CD4-positive, alpha-beta T cell treated with Interleukin-15 for 4 hours (primary cell): ENCODE measurements around the gene SLC44A4.
"Not testable (repeated sequence)": the region's sequence is repeated elsewhere in the genome, so short reads cannot be mapped to it uniquely, and the experiment has no call there.

Experiments
- DNase-seq: peaks from one replicate; pipeline ENCODE4 v3.0.0-alpha.2; 2020; ENCODE audit warnings: low spot score

Gene SLC44A4

DNA sequence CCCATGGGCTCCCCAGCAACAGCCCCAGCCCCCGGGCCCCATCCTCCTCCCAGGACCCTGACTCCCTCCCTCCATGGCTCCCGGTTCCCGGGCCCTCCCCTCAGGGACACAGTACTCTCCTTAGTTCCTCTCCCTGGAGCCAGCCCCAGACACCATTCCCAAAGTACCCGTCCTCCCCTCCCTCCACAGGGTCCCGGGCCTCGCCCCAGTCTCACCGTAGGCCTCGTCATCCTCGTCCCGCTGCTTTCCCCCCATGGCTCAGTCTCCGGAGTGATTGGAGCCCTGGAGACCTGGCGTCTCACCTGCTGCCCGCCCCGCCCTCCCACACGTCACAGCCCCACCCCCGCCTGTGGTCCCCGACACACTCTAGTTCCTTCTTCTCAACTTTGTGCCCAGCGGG lies at the start of gene SLC44A4:
Gene SLC44A4 (minus strand): TSS at position 272 of the 400 bp plus-strand sequence. CDS start 17 bp downstream, at position 255.
- no peak for DNase-seq

DNA sequence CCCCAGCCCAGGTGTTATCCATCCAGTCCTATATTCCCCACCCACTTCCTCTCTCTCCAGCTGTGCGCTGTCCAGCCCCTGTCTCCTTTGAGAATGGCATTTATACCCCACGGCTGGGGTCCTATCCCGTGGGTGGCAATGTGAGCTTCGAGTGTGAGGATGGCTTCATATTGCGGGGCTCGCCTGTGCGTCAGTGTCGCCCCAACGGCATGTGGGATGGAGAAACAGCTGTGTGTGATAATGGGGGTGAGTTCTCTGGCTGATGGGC lies 49.8 kb upstream of the SLC44A4 start:
- DNase-seq: no peak

DNA sequence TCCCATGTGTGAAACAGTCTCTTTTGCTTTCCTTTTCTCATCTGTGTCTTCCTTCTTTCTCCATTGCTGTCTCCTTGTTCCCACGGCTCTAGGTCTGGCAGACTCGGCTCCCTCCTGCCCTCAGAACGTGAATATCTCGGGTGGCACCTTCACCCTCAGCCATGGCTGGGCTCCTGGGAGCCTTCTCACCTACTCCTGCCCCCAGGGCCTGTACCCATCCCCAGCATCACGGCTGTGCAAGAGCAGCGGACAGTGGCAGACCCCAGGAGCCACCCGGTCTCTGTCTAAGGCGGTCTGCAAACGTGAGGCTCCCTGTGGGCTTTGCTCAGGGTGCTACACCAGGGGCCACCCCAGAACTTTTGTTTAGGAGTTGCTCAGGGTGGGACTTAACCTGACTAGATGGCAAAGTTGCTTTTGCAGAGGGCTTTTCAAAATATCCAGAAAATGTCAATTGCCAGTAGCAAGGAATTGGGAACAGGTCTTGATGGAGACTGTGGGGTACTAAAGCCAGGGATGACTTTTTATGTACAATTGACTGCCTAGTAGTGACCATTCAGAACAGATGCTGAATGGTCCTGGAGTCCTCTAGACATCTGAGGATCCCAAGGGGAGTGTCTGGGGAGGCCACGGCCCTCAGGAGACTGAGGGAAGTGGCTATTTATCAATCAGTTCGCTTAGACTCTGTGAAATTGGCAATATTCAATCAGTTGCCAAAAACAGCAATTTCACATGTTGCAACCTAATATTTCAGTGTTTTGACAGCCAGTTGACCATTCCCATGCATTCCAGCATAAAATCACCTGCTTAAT lies 49.3 kb upstream of the SLC44A4 start:
- no peak for DNase-seq

DNA sequence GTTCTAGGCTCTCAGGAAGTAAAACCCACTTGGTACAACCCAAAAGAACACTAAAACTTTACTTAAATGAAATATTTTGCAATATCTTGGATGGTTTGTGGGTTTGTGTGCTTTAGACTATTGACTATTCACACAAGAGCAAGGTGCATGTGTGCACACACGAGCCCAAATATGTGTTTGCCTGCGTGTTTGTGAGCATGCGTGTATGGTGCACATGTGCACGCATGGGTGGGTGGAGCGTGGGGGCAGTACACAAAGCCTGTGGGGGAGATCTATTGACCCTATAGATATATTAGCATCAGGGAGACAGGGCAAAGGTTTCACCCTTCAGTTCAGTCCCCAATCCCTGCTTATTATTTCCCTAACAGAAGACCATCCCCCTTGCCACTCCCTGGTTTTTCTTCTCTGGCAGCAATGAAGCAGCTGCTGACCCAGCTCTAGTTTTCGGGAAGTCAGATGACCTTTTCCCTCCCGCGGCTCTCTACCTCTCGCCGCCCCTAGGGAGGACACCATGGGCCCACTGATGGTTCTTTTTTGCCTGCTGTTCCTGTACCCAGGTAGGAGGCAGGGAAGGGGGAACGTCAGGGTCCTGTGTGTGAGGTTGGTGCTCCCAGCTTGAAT lies 48.6 kb upstream of the SLC44A4 start, which contains the start of gene C2:
Gene C2 (plus strand): TSS at position 476 of the 621 bp plus-strand sequence. CDS start 36 bp downstream, at position 512.
- no peak for DNase-seq

DNA sequence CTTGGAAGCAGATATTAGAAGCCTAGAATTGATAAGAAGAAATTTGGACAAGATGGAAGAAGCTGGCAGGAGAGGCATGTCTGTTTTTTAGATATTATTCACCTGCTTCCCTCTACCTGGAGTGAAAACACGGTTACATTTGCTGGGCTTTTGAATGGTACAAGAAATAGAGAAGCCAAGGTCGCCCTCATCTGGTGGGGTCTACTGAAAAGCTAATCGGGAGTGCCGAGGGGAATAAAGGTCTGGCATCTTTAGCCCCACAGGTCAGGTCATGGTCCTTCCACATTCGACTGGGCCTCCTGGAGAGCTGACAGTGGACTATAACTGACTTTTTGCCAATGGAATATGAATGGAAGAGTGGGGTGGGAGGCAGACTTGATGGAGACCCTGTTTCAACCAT lies 44.1 kb upstream of the SLC44A4 start:
- DNase-seq: no peak

DNA sequence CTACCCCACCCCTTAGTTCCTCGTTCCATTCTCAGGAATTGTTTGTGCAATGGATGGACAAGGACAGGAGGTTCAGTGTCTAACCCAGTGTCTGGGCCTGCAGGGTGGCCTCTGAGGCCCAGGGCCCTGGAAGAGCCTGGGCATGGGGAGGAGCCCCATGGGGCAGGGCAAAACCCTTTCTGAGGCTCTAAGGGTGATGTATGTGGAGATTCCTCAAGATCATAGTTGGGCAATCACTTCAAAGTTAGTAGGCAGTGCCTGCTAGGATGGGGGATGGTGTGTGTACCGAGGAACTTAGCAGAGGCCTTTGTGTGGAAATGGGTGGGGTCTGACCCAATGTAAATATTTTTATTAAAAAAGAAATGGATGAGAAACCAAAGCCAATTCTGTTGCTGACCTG lies 42.0 kb upstream of the SLC44A4 start:
- no peak for DNase-seq

DNA sequence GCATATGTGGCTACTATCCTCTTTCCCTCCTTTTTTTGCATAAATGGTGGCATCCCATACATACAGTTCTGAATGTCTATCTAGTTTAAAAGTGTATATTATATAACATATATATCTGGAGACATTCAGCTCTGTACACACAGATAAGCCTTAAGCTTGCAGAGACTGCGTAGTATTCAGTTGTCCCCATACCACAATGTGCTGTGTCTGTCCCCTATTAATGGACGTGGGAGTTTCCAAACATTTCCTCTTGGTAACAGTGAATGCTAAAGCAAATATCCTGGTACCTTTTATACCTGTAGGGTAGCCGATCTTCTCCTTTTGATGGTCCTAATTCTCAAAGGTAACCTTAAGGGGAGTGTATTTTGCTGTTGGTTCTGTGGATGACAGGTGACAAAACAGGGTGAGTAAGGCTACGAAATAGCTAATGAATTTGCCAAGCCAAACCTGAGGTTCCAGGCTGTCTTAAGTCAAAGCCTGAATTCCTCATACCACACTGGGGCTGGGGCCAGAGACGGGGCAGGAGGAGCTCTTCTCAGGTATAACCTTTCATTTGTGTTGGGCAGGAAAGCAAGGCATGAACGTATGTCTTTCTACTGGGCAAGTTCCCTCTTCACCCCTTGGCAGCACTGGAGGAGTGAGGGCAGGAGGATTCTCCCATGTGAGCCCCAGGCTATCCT lies 41.0 kb upstream of the SLC44A4 start:
- DNase-seq: no peak

DNA sequence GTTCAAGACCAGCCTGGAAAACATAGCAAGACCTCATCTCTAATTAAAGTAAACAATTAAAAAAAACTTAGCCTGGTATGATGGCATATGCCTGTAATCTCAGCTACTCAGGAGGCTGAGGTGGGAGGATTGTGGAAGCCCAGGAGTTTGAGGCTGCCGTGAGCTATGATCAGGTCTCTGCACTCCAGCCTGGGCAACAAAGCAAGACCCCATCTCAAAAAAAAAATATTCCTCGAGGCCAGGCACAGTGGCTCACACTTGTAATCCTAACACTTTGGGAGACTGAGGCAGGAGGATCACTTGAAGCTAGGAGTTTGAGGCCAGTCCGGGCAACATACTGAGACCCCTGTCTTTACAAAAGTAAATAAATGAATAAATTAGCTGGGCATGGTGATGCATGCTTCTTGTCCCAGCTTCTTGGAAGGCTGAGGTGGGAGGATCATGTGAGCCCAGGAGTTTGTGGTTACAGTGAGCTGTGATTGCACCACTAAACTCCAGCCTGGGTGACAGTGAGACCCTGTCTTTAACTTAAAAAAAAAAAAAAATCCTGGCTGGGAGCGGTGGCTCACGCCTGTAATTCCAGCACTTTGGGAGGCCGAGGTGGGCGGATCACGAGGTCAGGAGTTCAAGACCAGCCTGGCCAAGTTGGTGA lies 39.4 kb upstream of the SLC44A4 start:
- DNase-seq: no peak

DNA sequence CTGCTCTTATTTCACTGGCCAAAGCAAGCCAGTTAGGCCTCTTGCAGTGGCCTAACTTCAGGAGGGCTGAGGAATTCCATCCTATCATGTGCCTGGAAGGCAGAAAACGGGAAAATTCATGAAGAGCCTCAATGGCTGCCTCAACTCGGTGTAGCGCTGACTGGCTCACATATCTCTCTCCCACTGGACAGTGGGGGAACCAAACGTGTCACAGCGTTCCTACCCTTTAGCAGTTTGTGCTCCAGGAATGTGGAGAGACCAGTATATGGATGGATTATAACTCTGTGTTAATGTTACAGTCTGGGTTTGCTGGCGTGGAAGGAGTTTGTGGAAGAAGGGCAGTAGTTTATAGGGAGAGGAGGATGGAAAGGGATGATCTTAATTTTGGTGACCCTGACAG lies 37.0 kb upstream of the SLC44A4 start:
- DNase-seq: no peak

DNA sequence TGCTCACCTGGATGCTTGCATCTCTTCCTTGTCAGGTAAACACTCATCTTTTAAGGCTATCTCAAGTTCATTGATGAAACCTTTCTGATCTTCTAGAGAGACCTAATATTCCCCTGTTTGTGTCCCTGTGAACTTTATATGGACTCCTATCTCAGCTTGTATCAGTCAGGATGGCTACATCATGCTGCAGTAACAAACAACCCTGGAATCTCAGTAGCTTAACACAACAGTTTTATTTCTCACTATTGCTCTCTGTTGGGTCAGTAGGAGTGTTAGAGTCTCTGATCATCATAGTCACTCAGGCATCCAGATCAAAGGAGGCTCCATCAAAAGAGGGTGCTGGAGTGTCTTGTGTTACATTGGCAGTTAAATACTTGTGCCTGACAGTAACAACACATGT lies 36.6 kb upstream of the SLC44A4 start:
- DNase-seq: no peak

DNA sequence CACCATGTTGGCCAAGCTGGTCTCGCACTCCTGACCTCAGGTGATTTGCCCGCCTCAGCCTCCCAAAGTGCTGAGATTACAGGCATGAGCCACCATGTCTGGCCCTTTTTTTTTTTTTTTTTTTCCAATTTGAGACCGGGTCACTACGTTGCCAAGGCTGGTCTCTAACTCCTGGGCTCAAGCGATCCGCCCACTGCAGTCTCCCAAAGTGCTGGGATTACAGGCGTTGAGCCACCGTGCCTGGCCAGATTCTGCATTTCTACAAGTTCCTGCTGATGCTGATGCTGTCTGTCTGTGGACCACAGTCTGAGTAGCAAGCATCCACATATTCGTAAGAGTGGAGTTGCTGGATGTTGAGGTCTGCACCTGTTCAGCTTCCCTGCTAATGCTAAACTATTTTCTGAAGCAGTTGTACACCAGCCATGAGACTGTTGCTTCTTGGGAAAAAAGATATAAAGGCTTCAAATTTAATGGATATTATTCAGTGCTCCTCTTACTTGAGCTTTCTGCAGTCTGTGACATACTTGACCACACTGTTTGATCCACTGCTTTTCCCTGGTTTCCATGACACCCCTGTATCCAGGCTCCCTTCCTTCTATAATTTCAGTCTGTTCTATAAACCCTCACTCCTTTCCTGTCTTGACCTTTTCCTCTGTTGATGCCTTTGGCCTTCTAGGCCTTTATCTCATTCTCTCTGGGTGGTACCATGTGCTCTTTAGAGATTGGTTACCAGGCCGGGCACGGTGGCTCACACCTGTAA lies 33.2 kb upstream of the SLC44A4 start:
- DNase-seq: no peak

DNA sequence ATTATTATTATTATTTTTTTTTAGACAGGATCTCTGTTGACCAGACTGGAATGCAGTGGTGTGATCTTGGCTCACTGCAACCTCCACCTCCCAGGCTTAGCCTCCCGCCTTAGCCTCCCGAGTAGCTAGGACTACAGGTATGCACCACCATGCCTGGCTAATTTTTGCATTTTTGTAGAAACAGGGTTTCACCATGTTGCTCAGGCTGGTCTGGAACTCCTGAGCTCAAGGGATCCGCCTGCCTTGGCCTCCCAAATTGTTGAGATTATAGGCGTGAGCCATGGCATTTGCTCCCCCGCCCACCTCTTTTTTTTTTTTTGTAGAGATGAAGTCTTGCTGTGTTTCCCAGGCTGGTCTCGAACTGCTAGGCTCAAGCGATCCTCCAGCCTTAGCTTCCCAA lies 30.5 kb upstream of the SLC44A4 start:
- not testable (repeated sequence) for DNase-seq

DNA sequence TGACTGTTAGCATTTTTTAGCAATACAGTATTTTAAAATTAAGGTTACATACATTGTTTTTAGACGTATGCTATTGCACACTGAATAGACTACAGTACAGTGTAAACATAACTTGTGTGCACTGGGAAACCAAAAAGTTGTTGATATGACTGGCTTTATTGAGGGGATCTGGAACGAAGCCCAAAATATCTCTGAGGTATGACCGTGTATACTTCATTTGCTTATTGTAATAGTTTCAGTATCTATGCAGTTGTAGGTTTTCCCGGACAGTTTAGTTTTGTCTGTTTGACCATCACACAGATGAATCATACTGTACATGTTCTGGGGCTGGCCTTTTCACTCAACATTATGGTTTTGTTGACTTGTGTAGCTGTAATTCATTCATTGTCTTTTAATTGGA lies 30.0 kb upstream of the SLC44A4 start:
- DNase-seq: no peak

DNA sequence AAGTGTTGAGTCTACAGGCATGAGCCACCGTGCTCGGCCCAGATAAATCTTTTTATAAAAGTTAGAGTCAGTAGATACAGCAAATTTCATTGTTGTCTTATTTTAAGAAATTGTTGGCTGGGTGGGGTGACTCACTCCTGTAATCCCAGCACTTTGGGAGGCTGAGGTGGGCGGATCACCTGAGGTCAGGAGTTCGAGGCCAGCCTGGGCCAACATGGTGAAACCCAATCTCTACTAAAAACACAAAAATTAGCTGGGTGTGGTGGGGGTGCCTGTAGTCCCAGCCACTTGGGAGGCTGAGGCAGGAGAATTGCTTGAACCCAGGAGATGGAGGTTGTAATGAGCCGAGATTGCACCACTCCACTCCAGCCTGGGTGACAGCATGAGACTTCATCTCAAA lies 29.5 kb upstream of the SLC44A4 start:
- DNase-seq: not testable (repeated sequence)

DNA sequence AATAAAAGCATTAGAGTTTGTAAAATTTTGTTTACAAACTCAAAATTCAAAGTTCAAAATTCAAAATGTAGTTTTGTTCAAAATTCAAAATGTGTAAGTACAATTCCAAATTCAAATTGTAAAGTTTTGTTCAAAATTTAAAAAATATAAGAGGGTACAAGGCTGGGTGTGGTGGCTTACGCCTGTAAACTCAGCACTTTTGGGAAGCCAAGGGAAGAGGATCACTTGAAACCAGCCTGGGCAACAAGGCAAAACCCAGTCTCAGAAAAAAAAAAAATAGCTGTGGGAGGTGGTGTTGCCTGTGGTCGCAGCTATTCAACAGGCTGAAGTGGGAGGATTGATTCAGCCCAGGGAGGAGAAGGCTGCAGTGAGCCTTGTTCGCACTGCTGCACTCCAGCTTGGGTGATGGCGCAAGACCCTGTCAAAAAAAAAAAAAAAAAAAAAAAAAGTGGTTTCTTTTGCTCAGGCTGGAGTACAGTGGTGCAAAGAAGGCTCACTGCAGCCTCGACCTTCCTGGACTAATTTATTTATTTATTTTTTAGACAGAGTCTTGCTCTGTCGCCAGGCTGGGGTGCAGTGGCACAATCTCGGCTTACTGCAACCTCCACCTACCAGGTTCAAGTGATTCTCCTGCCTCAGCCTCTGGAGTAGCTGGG lies 28.5 kb upstream of the SLC44A4 start:
- DNase-seq: no peak

DNA sequence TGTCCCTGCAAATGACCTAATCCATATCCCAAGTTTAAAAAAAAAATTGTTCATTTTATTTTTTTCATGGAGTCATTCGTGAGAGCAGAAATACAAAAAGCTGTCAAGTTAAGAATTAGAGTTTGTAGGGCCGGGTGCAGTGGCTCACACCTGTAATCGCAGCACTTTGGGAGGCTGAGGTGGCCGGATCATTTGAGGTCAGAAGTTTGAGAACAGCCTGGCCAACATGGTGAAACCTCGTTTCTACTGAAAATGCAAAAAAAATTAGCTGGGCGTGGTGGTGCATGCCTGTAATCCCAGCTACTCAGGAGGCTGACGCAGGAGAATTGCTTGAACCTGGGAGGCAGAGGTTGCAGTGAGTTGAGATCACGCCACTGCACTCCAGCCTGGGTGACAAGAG lies 27.9 kb upstream of the SLC44A4 start:
- not testable (repeated sequence) for DNase-seq

DNA sequence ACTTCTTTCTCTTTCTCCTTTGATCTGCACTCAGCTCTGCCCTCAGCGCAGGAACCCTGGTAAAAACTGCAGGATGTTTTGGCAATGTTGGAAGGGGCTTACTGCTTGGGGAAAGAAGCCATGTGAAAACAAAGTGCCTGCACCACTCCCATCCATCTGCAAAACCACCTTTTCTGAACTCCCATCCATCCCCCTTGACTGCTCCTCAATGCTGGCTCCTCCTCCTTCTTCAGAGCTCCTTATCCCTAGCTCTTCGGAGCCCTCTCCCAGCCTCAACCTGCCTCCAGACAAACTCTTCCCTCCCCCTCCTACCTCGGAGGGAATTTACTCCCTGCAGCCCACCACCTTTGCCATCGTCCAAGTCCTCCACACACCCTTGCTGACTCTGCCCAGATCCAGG lies 27.3 kb upstream of the SLC44A4 start:
- no peak for DNase-seq

DNA sequence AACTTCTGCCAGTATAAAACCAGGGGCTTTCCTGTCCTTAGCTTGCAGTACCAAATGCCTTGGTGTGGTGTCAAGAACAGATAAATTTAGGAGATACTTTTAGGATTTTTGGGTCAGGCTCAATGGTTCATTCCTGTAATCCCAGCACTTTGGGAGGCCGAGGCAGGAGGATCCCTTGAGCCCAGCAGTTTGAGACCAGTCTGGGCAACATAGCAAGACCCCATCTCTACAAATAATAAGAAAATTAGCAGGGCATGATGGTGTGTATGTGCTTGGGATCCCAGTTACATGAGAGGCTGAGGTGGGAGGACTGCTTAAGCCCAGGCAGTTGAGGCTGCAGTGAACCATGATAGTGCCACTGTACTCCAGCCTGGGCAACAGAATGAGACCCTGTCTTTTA lies 26.2 kb upstream of the SLC44A4 start:
- DNase-seq: no peak

DNA sequence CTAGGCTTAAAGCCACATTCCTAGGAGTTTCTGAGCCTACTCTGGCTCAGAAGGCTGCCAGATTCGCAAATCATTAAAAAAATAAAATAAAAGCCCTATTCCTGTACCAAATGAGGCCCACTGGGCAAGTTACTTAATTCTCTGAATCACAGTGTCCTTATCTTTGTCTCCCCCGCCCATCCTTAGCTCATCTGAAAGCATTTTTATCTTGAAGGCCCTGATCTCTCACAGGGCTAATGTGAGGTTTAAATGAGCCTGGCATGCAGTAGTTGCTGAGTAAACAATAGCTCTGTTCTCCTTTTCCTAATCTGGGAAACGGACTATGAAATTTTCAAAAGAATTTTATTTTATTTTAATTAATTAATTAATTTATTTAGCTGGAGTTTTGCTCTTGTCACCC lies 25.2 kb upstream of the SLC44A4 start:
- no peak for DNase-seq

DNA sequence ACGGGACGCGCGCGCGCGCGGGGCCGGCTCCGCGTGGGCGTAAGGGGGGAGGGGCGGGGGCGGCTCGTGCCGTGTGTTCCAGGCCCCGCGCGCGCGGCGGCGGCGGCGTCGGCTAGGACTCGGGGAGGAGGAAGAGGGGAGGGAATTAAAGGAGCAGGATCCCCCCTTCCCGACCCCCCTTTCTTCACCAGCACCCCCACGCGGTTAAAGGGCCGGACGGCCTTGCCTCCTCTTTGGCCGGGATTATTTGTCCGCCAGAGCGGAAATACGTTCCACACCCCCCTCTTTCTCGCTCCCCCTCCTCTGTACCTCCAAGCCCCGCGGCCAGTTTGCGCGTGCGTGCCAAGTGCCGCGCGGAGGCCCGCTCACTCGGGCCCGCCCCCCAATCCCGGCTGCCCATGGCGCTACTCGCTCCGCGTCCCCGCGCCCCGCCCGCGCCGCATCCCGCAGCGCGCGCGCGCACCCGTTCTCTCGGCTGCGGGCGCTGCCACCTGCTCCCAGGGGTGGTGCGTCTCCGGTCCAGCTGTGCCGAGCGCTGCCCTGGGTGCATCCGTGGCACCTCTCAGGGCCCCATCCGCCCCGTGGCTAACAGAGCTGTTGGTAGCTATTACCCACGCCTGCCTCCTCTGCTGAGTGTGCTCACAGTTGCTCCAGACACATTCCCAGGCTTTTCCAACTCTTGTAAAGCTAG lies 23.3 kb upstream of the SLC44A4 start, which contains the start of gene ZBTB12:
Gene ZBTB12 (minus strand): TSS at position 134 of the 691 bp plus-strand sequence. CDS start 781 bp downstream, outside the sequence.
- peak; percentile 84 for DNase-seq
